NOMO-1 treated with DMSO at 0.1 percent for 48 hours (cell line): ENCODE results near the gene XG.
"Not testable (repeated sequence)": the region's sequence is repeated elsewhere in the genome, so short reads cannot be mapped to it uniquely, and the experiment has no call there.

Experiments used
- DNase-seq: peaks from one replicate; lab custom pipeline; 2025; ENCODE audit not compliant: unreplicated experiment; lab: John Stamatoyannopoulos, UW

XG gene

GRCh38 chrX:2733286-2733685, 18.6 kb upstream of the XG start:
- DNase-seq, result no peak

- no peak for DNase-seq
Measured at GRCh38 chrX:2735270-2735669, 16.6 kb upstream of the XG start.

- no peak for DNase-seq
Measured at GRCh38 chrX:2740672-2741071, 11.2 kb upstream of the XG start.

GRCh38 chrX:2741386-2741785, 10.5 kb upstream of the XG start:
- DNase-seq, result no peak

GRCh38 chrX:2746250-2746649, 5.6 kb upstream of the XG start:
- DNase-seq, result not testable (repeated sequence)

GRCh38 chrX:2748171-2748814, 3.5 kb upstream of the XG start:
- DNase-seq, result no peak

GRCh38 chrX:2748815-2749188, 3.0 kb upstream of the XG start:
- DNase-seq, result no peak

GRCh38 chrX:2751291-2751690, 549 bp upstream of the XG start:
- no peak for DNase-seq

GRCh38 chrX:2752441-2752840, 601 bp downstream of the XG start:
- not testable (repeated sequence) for DNase-seq

- not testable (repeated sequence) for DNase-seq
Measured at GRCh38 chrX:2755163-2755715, 3.4 kb downstream of the XG start.

GRCh38 chrX:2756548-2756947, 4.7 kb downstream of the XG start:
- DNase-seq, result no peak

GRCh38 chrX:2761246-2761645, 9.4 kb downstream of the XG start:
- no peak for DNase-seq

- DNase-seq, result not testable (repeated sequence)
Measured at GRCh38 chrX:2762671-2763070, 10.8 kb downstream of the XG start.

GRCh38 chrX:2764766-2765548, 13.1 kb downstream of the XG start:
- DNase-seq, result not testable (repeated sequence)

- no peak for DNase-seq
Measured at GRCh38 chrX:2765549-2765830, 13.7 kb downstream of the XG start.

GRCh38 chrX:2766906-2767305, 15.1 kb downstream of the XG start:
- peak; percentile 42 for DNase-seq

- DNase-seq, result peak; percentile 40
Measured at GRCh38 chrX:2767631-2768455, 16.0 kb downstream of the XG start.

- no peak for DNase-seq
Measured at GRCh38 chrX:2769615-2770014, 17.8 kb downstream of the XG start.

GRCh38 chrX:2773166-2774055, 21.6 kb downstream of the XG start:
- DNase-seq, result not testable (repeated sequence)

- DNase-seq, result no peak
Measured at GRCh38 chrX:2774057-2774456, 22.2 kb downstream of the XG start.

- no peak for DNase-seq
Measured at GRCh38 chrX:2774776-2775175, 22.9 kb downstream of the XG start.
